Cardiac fibroblast (primary cell): ENCODE data around the gene NRIP1.

ENCODE experiments used
- DNase-seq, 2 donors: peaks; one replicate each; pipeline versions ENCODE4 v3.0.0 to v3.0.0-alpha.2; 2010; ENCODE audit warnings: low read depth in 2 of 2
- H3K4me3 ChIP-seq, 2 donors: replicated peaks in 1 of 2; 1 replicate in 1 of 2; 2 replicates in 1 of 2; pipeline ENCODE4 v1.5.1; 2011; ENCODE audit warnings: low read depth in 2 of 2, low read length in 2 of 2, mild to moderate bottlenecking in 2 of 2, moderate library complexity in 1 of 2
- CTCF ChIP-seq: IDR thresholded peaks from one replicate; pipeline ENCODE4 v1.5.1; 2011; ENCODE audit warnings: low read depth, mild to moderate bottlenecking, low read length, inconsistent platforms

The NRIP1 gene

GRCh38 chr21:15054606-15055239 lies 10.1 kb downstream of the NRIP1 start:
- H3K4me3 ChIP-seq: no peak overlapping the region
- TF ChIP-seq CTCF: no peak
- DNase-seq: no peak

- no peak for DNase-seq
- H3K4me3 ChIP-seq: no peak overlapping the region
- TF ChIP-seq CTCF: no peak
Observed at GRCh38 chr21:15054089-15054488, 10.7 kb downstream of the NRIP1 start.

DNA sequence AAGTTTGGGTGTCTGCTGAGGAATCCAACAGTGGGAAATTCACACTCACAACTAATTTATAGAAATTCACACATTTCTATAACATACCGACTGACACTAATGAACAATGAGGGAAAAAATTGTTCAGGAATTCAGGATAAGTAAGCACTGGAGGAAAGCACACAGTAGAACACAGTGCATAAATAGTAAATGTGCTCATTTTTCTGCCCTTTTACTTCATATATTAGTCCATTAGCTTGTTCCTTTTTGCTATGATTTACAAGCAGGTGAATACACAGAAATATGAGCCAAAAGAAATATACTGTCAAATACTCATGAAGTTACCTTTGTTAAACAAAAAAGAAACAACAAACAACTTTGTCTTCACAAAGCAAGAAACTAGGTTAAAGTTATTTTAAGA lies 11.3 kb downstream of the NRIP1 start:
- TF ChIP-seq CTCF: no peak
- no peak for DNase-seq
- H3K4me3 ChIP-seq: no peak overlapping the region

DNA sequence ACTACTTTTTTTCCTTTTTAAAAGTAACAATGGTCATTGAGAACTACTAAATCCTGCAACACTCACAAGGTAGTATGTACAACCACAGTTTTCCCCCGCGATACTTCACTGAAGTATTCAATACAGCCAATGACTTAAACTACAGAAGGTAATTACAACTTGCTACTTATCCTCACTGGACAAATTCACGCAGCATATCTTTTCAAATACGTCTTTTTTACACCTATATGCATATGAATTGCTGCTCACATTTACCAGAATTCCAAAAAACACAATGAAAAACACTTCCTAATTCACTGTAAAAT lies 12.4 kb downstream of the NRIP1 start:
- H3K4me3 ChIP-seq: no peak overlapping the region
- DNase-seq: no peak
- no peak for TF ChIP-seq CTCF

DNA sequence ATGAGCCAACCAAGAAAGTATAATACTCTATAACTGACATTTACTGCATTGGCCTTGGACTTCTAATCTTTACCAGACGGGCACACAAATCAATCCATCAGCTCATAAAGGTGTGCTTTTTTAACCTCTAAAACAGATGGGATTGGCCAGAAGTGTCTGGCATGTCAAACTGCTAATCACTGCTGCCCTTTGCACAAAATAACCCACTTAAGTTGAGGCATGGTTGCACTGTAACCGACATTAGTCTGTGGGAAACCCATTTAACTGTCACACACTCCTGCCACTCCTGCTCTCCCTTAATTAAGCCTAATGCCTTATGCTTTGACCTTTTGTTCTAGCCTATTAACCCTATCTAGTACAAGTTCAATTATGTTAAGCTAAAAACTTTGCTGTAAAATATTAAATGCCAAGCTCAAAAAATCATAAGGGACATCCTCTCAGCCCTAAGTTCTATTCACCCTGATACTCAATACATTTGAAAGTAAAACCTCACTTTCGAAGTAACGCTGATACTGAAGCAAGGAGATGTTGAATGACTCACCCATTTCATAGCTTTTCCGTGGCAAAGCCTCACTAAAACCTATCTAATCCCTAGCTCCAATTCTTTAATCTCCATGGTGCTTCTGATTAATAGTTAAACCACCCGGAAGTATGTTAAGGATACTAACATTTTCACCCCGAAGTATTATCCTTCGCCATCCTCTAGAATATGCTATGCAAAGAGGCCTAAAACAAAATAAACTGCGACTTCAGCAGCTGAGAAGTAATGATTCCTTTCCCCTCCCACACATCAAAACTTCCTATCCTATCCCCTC lies 12.9 kb downstream of the NRIP1 start:
- no peak for TF ChIP-seq CTCF
- peak overlapping the region in 1 of 2 donors; percentile 4 for H3K4me3 ChIP-seq
- peak; percentile 45 to 50 for DNase-seq

DNA sequence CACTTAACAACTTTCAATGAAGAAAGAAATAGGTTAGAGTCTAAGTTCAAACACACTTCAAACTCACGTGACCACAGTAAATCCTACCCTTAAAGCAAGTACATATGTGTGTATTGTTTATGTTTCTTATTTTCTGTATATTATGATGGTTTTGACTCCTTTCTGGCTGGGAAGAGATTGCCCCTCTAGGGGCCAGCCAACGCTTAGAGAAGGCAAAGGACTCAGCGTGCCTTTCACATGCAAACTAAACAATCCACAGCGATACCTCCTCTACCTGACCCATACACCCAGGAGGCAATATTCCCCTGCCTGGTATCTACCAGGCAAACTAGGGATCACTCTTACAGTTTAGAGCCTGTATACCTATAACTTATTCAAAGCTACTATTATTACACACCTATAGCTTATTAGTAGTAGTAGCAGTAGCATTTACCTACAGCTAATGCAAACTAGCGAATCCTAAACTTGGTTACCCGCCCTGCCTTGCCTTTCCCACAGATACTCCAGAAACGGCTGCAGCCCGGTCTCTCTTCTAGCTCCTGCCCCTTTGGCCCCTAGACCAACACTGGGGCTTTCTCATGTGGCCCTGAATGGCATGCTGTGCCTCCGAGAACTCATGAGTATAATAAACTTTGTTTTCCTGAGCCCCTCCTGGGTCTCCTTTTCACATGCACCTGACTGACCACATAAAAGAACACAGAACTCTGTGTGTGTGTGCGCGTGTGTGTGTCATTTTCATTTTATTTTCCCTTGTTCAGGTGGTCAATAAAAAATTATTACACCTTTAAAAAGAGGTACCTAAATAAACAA lies 14.0 kb downstream of the NRIP1 start:
- no peak for TF ChIP-seq CTCF
- no peak overlapping the region for H3K4me3 ChIP-seq
- no peak for DNase-seq
